Activated CD8-positive, alpha-beta memory T cell treated with anti-CD3 and anti-CD28 coated beads, Interleukin-2, amount 10 ng/mL, durations not matched to agents 7 days and 5 days (primary cell): ENCODE measurements around the gene VAMP2. TPM values are rescaled to one million over a fixed set of nuclear protein-coding genes. Genes with fewer than 3 reads are reported as not detected.
"Not testable (repeated sequence)": the region's sequence is repeated elsewhere in the genome, so short reads cannot be mapped to it uniquely, and the experiment has no call there.

Experiments
- ATAC-seq: fragments of 150-1000 bp; cut with Tn5 transposase; one replicate; pipeline ENCODE4 v1.10.0; 2021; ENCODE audit warnings: moderate library complexity
- CTCF ChIA-PET: fragments of 350-600 bp; sonication (Branson Sonifier 250); formaldehyde crosslinking; loops from one replicate; lab custom pipeline; 2021; ENCODE audit warnings: antibody characterized with exemption; lab: Charles Lee
- DNase-seq: peaks from one replicate; pipeline ENCODE4 v3.0.0-alpha.2; 2020
- H3K27ac Mint-ChIP-seq: one replicate; pipeline ENCODE4 v1.8.0; 2021; ENCODE audit warnings: mild to moderate bottlenecking, mixed read lengths
- H3K27me3 Mint-ChIP-seq: one replicate; pipeline ENCODE4 v1.8.0; 2021; ENCODE audit warnings: mixed read lengths
- H3K36me3 Mint-ChIP-seq: one replicate; pipeline ENCODE4 v1.8.0; 2021; ENCODE audit warnings: mild to moderate bottlenecking, mixed read lengths
- H3K4me1 Mint-ChIP-seq: one replicate; pipeline ENCODE4 v1.8.0; 2021; ENCODE audit warnings: mixed read lengths
- H3K4me3 Mint-ChIP-seq: one replicate; pipeline ENCODE4 v1.8.0; 2021; ENCODE audit warnings: mild to moderate bottlenecking, moderate library complexity, mixed read lengths
- H3K9me3 Mint-ChIP-seq: one replicate; pipeline ENCODE4 v1.8.0; 2022; ENCODE audit warnings: low read depth, mixed read lengths
- total RNA-seq, 2 experiments: library from RNA; stranded (reverse); gene quantifications; one replicate each; pipeline ENCODE4 v1.2.3, GENCODE V29; 2021

Gene VAMP2
- total RNA-seq, 2 experiments from 2014 or later: 47.6 to 68.9 TPM

DNA sequence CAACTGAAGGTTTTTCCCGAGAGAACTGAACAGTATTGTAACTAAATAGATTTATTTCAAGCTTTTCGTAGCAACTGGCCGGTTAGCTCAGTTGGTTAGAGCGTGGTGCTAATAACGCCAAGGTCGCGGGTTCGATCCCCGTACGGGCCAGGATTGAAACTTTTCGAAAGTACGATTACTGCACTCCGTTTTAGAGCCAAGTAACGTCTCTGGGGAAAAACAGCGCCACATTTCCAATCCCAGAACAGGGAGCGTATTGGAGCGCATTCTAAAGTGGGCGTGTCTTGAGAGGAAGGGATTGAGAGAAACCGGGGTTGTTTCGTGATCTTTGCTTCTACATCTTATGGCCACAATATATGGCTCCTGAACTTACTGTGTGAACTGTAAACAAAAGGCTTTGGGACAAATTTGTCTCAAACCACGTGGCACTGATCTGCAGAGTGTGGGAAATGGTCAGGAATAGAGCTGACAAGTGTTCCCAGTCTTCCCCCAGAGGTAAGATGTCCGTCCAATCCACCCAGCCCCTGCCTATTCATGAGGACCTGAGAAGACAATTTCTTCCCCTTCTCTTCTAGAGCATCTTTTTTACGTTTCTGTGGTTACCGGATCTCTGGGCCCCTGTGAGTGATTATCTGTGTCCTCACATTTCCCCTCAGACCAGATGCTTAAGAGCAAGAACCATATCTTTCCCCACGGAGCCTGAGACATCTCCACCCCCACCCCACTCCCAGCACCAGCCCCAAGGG, 24.9 kb upstream of the VAMP2 start:
- Mint-ChIP-seq H3K4me1 (peaks cover 16% of the 10 kb centered on the region), H3K9me3 (no peaks in the 10 kb centered on the region), H3K4me3 (no peak overlapping the region), H3K27me3 (peaks cover 4% of the 10 kb centered on the region), H3K36me3 (no peaks in the 10 kb centered on the region), H3K27ac (no peak overlapping the region)
- CTCF ChIA-PET: interaction anchor here (1.1 to 11.4 kb wide), 17 partner anchors 8 to 558 kb away, joined by 3 to 124 read pairs (median 5); partner anchors contain the start of genes CTC1, HES7, PFAS and TMEM107
- ATAC-seq (peak; percentile 37), DNase-seq (peak; percentile 96)

DNA sequence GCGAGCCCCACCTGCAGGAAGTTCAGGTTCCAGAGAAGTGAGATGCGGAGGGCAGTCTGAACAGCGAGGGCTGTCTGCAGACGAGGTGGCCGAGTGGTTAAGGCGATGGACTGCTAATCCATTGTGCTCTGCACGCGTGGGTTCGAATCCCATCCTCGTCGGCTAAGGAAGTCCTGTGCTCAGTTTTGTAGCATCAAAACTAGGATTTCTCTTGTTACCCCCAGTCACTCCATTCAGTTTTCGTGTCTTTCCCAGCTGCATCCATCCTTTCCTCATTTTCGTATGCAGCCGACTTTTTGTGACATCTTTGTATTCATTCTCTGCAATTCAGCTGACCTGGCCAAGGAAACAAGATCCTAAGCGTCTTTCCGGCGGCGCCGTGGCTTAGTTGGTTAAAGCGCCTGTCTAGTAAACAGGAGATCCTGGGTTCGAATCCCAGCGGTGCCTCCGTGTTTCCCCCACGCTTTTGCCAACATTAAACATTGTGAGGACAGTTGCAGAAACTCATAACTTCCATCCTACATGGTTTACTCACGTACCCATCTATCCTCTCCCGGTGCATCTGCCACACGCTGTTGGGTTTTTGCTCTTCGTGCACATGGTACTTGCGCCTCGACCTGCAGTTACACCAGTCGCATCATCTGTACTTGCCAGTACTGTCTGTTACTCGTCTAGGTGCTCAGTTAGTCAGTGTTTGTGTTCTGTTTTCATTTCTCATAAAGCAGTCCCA, 24.2 kb upstream of the VAMP2 start:
- Mint-ChIP-seq H3K4me1 (peaks cover 16% of the 10 kb centered on the region), H3K27ac (no peak overlapping the region), H3K4me3 (no peak overlapping the region), H3K27me3 (peaks cover 6% of the 10 kb centered on the region), H3K9me3 (no peaks in the 10 kb centered on the region), H3K36me3 (no peaks in the 10 kb centered on the region)
- CTCF ChIA-PET: interaction anchor here (1.1 to 11.4 kb wide), 16 partner anchors 9 to 67 kb away, joined by 3 to 124 read pairs (median 8); partner anchors contain the start of genes AURKB, CTC1, HES7 and PFAS
- ATAC-seq (peak; percentile 46), DNase-seq (peak; percentile 97)

GRCh38 chr17:8186446-8186786, 23.7 kb upstream of the VAMP2 start:
- Mint-ChIP-seq H3K27me3 (peaks cover 6% of the 10 kb centered on the region), H3K27ac (no peak overlapping the region), H3K4me3 (no peak overlapping the region), H3K4me1 (peaks cover 16% of the 10 kb centered on the region), H3K36me3 (no peaks in the 10 kb centered on the region), H3K9me3 (no peaks in the 10 kb centered on the region)
- DNase-seq: no peak
- no peak for ATAC-seq
- CTCF ChIA-PET: interaction anchor here (1.5 to 11.4 kb wide), 13 partner anchors 10 to 67 kb away, joined by 3 to 124 read pairs (median 11); partner anchors contain the start of genes AURKB, CTC1, HES7 and PFAS

GRCh38 chr17:8185582-8186445, 23.1 kb upstream of the VAMP2 start:
- Mint-ChIP-seq H3K4me1 (peaks cover 16% of the 10 kb centered on the region), H3K4me3 (no peak overlapping the region), H3K36me3 (no peaks in the 10 kb centered on the region), H3K9me3 (no peaks in the 10 kb centered on the region), H3K27ac (no peak overlapping the region), H3K27me3 (peaks cover 6% of the 10 kb centered on the region)
- ATAC-seq (peak; percentile 12), DNase-seq (peak; percentile 93)
- CTCF ChIA-PET: interaction anchor here (1.5 to 11.4 kb wide), 13 partner anchors 10 to 66 kb away, joined by 3 to 124 read pairs (median 11); partner anchors contain the start of genes AURKB, CTC1, HES7 and PFAS

GRCh38 chr17:8176998-8177731, 14.4 kb upstream of the VAMP2 start:
- Mint-ChIP-seq H3K4me1 (peaks cover 42% of the 10 kb centered on the region), H3K36me3 (no peaks in the 10 kb centered on the region), H3K9me3 (no peaks in the 10 kb centered on the region), H3K27ac (peak overlapping the region; percentile 87), H3K27me3 (no peaks in the 10 kb centered on the region), H3K4me3 (peak overlapping the region; percentile 84)
- no peak for DNase-seq
- CTCF ChIA-PET: interaction anchor here (0.7 to 3.1 kb wide), 6 partner anchors 10 to 433 kb away, joined by 3 to 15 read pairs (median 4); partner anchors contain the start of gene BORCS6
- no peak for ATAC-seq

DNA sequence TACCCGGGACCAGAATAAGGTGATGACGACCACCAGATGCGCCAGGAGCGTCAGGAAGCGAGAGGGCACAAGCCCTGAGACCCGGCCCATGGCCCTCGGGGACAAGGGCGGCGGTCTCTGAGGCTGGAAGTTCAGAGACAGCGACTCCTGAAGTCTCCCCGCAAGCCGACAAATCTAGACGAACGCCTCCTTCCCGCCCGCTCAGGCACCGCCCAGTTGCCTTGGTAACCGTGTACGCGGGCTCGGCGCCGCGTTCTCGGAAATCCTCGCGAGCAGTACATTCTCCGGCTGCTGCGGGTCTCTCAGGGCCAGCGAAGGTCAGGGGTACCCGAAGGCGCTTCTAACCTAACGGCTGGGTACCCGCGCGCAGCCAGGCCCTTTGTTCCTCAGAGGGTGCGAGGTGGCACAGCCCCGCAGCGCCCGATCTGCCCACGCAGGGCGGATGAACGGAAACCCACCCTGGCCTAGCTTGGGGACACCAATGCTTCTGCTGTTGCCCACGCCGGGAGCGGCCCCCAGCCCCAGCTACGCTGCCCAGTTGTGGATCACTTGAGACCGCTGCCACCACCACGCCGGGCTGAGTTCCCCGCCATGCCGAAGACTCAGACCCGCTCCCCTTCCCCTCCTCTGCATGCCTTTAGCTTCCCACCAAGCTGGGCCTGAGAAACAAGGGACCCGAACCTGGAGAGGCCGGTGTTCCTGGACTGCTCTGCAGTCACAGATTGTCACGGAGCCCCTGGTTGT, 13.6 kb upstream of the VAMP2 start, which contains the start of gene TMEM107:
Gene TMEM107, minus strand, starts transcription at position 184 of the 744 bp plus-strand sequence. Its CDS starts 94 bp downstream, at position 90.
- CTCF ChIA-PET: interaction anchor here (0.6 to 3.1 kb wide), 7 partner anchors 9 to 660 kb away, joined by 3 to 15 read pairs (median 4); partner anchors contain the start of gene BORCS6
- Mint-ChIP-seq H3K36me3 (no peaks in the 10 kb centered on the region), H3K27me3 (no peaks in the 10 kb centered on the region), H3K4me1 (peaks cover 43% of the 10 kb centered on the region), H3K27ac (peak within 1 kb of the TSS; percentile 87), H3K4me3 (peak within 1 kb of the TSS; percentile 84), H3K9me3 (no peaks in the 10 kb centered on the region)
- ATAC-seq (peak; percentile 63), DNase-seq (peak; percentile 93)

- Mint-ChIP-seq H3K4me3 (peak overlapping the region; percentile 84), H3K27me3 (no peaks in the 10 kb centered on the region), H3K36me3 (no peaks in the 10 kb centered on the region), H3K9me3 (no peaks in the 10 kb centered on the region), H3K27ac (peak overlapping the region; percentile 87), H3K4me1 (peaks cover 41% of the 10 kb centered on the region)
- CTCF ChIA-PET: interaction anchor here (0.6 to 3.1 kb wide), 6 partner anchors 8 to 57 kb away, joined by 3 to 15 read pairs (median 4); no protein-coding TSS in a partner anchor
- no peak for DNase-seq
- peak; percentile 1 for ATAC-seq
Measured at GRCh38 chr17:8175795-8176196, 13.0 kb upstream of the VAMP2 start.

- no peak for DNase-seq
- Mint-ChIP-seq H3K27me3 (no peaks in the 10 kb centered on the region), H3K27ac (peak overlapping the region; percentile 99), H3K9me3 (no peaks in the 10 kb centered on the region), H3K36me3 (no peaks in the 10 kb centered on the region), H3K4me3 (peak overlapping the region; percentile 77), H3K4me1 (peaks cover 41% of the 10 kb centered on the region)
- no peak for ATAC-seq
- CTCF ChIA-PET: interaction anchor here (0.5 to 3.1 kb wide), 21 partner anchors 10 to 126 kb away, joined by 3 to 17 read pairs (median 4); partner anchors contain the start of genes ALOXE3, AURKB, PER1 and VAMP2
Measured at GRCh38 chr17:8173871-8174322, 11.1 kb upstream of the VAMP2 start.

- Mint-ChIP-seq H3K4me3 (peak overlapping the region; percentile 77), H3K9me3 (no peaks in the 10 kb centered on the region), H3K27me3 (no peaks in the 10 kb centered on the region), H3K36me3 (no peaks in the 10 kb centered on the region), H3K4me1 (peaks cover 41% of the 10 kb centered on the region), H3K27ac (peak overlapping the region; percentile 99)
- ATAC-seq (peak; percentile 75), DNase-seq (peak; percentile 91)
- CTCF ChIA-PET: interaction anchor here (0.5 to 1.3 kb wide), 22 partner anchors 10 to 127 kb away, joined by 3 to 17 read pairs (median 4); partner anchors contain the start of genes ALOXE3, AURKB, PER1 and PFAS
Measured at GRCh38 chr17:8173056-8173870, 10.5 kb upstream of the VAMP2 start.

DNA sequence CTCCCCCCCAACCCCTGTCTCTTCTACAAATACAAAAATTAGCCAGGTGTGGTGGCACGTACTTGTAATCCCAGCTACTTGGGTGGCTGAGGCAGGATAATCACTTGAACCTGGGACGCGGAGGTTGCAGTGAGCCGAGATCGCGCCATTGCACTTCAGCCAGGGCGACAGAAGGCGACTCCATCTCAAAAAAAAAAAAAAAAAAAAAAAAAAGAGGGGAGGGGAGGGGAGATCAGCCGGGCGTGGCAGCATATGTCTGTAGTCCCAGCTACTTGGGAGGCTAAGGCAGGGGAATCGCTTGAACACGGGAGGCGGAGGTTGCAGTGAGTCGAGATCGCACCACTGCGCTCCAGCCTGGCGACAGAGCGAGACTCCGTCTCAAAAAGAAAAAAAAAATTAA, 7.4 kb upstream of the VAMP2 start:
- H3K27ac Mint-ChIP-seq, ATAC-seq, H3K9me3 Mint-ChIP-seq, CTCF ChIA-PET, H3K4me3 Mint-ChIP-seq, H3K27me3 Mint-ChIP-seq, DNase-seq, H3K36me3 Mint-ChIP-seq: not testable (repeated sequence)
- peaks cover 27% of the 10 kb centered on the region for H3K4me1 Mint-ChIP-seq
